ENCODE results near the gene CDC42BPB. TPM values are rescaled to one million over a fixed set of nuclear protein-coding genes. Genes with fewer than 3 reads are reported as not detected.

The CDC42BPB gene
- total and polyA plus RNA-seq, 5 donors from 2014 or later, result 0.08 to 19.2 (median 0.41) TPM

DNA sequence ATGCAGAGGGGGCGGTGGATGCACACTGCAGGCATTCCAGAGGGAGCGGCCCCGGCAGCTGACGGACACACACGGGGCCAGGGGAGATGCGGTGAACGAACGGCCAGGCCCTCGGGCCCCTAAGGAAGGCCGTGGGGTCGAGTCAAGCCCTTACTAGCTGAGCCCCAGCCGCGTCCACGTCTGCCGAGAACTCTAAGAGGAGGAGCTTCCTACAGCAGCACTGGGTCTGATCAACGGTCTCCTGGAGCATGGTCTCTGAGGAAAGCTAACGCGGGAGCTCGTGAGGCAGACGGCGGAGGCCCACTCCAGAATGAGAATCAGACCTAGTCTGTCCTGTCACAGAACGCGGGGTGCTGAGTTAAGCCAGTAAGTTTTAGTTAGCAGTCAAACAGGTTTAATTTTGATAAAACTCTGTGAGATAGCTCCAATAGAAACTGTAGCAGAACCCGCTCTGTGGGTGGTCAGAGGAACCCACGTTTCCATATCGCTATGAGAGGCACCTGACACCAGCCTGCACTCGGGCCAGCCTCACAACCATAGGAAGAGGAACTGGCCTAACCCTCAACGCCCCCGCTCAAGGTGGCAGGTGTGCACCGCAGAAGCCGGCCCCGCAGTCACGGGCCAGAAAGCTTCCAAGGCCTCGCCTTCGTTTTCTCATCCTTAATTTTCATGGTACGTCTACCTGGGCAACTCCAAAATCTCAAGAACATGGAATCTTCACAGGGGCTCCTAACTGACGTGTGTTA lies 55.5 kb downstream of the CDC42BPB start:
- no peaks in the 10 kb centered on the region for H3K9me3 ChIP-seq (ENCODE audit: control insufficient read depth in 2 of 2, low read length in 2 of 2)
- no peaks in the 10 kb centered on the region for H3K4me1 ChIP-seq (ENCODE audit: control insufficient read depth, insufficient read depth, low read length, poor library complexity, severe bottlenecking)
- H3K27ac Mint-ChIP-seq, result no peak overlapping the region
- H3K36me3 ChIP-seq (ENCODE audit: control insufficient read depth, insufficient read depth, low read length), result no peaks in the 10 kb centered on the region
- no peaks in the 10 kb centered on the region for H3K27me3 Mint-ChIP-seq
- H3K4me3 ChIP-seq (ENCODE audit: low read depth, low read length), result no peak overlapping the region
- no peak for ATAC-seq (ENCODE audit: low read depth in 2 of 2)
- H3K36me3 Mint-ChIP-seq, result no peaks in the 10 kb centered on the region
- H3K4me1 Mint-ChIP-seq, result peaks cover 0 to 5% (median under 1%) of the 10 kb centered on the region in 4 donors
- H3K27me3 ChIP-seq (ENCODE audit: control insufficient read depth, insufficient read depth, low read length), result no peaks in the 10 kb centered on the region
- H3K4me3 Mint-ChIP-seq, result no peak overlapping the region
- no peak for DNase-seq
- peaks cover 0 to 2% (median 0%) of the 10 kb centered on the region in 7 donors for H3K9me3 Mint-ChIP-seq
- H3K27ac ChIP-seq (ENCODE audit: insufficient read depth, low read length, poor library complexity, severe bottlenecking), result no peak overlapping the region

GRCh38 chr14:103001226-103001625 lies 56.1 kb downstream of the CDC42BPB start:
- Mint-ChIP-seq H3K36me3 (no peaks in the 10 kb centered on the region), H3K9me3 (peaks cover 0 to 2% (median 0%) of the 10 kb centered on the region in 7 donors), H3K27ac (no peak overlapping the region), H3K27me3 (no peaks in the 10 kb centered on the region), H3K4me1 (peaks cover 0 to 5% (median under 1%) of the 10 kb centered on the region in 4 donors), H3K4me3 (no peak overlapping the region)
- no peak overlapping the region for H3K27ac ChIP-seq (ENCODE audit: insufficient read depth, low read length, poor library complexity, severe bottlenecking)
- no peaks in the 10 kb centered on the region for H3K27me3 ChIP-seq (ENCODE audit: control insufficient read depth, insufficient read depth, low read length)
- H3K4me1 ChIP-seq (ENCODE audit: control insufficient read depth, insufficient read depth, low read length, poor library complexity, severe bottlenecking), result no peaks in the 10 kb centered on the region
- H3K36me3 ChIP-seq (ENCODE audit: control insufficient read depth, insufficient read depth, low read length), result no peaks in the 10 kb centered on the region
- ATAC-seq (ENCODE audit: low read depth in 2 of 2), result no peak
- no peaks in the 10 kb centered on the region for H3K9me3 ChIP-seq (ENCODE audit: control insufficient read depth in 2 of 2, low read length in 2 of 2)
- no peak for DNase-seq
- H3K4me3 ChIP-seq (ENCODE audit: low read depth, low read length), result no peak overlapping the region

GRCh38 chr14:103000291-103000921 lies 56.9 kb downstream of the CDC42BPB start:
- no peak for ATAC-seq (ENCODE audit: low read depth in 2 of 2)
- H3K4me3 ChIP-seq (ENCODE audit: low read depth, low read length), result no peak overlapping the region
- H3K36me3 ChIP-seq (ENCODE audit: control insufficient read depth, insufficient read depth, low read length), result no peaks in the 10 kb centered on the region
- no peaks in the 10 kb centered on the region for H3K4me1 ChIP-seq (ENCODE audit: control insufficient read depth, insufficient read depth, low read length, poor library complexity, severe bottlenecking)
- Mint-ChIP-seq H3K27ac (no peak overlapping the region), H3K36me3 (no peaks in the 10 kb centered on the region), H3K27me3 (no peaks in the 10 kb centered on the region), H3K9me3 (peaks cover 0 to 2% (median 0%) of the 10 kb centered on the region in 7 donors), H3K4me3 (no peak overlapping the region), H3K4me1 (peaks cover 0 to 5% (median under 1%) of the 10 kb centered on the region in 4 donors)
- H3K9me3 ChIP-seq (ENCODE audit: control insufficient read depth in 2 of 2, low read length in 2 of 2), result no peaks in the 10 kb centered on the region
- H3K27me3 ChIP-seq (ENCODE audit: control insufficient read depth, insufficient read depth, low read length), result no peaks in the 10 kb centered on the region
- no peak for DNase-seq
- no peak overlapping the region for H3K27ac ChIP-seq (ENCODE audit: insufficient read depth, low read length, poor library complexity, severe bottlenecking)

DNA sequence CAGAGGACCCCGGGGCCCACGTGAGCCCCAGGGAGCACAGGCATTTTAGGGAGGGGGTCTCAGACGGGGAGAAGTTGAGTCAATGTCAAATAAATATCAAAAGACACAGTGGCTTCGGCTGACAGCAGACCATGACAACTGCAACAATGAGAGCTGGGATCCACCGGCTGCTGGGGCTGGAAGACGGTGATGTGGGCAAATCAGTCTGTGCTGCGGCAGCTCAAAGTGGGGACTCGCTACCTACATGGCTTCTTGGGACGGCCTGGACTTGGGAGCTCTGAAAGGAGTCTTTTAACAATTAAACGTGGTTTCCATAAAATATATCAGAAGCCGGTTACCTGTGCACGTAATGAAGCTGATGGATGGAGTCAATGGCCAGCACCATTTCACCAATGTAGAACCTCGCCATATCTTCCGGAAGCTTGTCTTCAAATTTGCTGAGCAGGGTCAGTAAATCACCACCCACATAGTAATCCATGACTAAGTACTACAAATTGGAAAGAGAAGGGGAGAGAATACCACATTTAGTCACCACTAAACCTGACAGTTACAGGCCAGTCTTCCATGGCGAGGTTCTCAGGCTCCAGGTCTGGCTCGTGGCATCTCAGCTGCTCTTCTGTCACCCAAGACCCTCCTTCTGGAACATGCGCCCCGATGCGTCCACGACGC lies 58.0 kb downstream of the CDC42BPB start:
- Mint-ChIP-seq H3K27me3 (no peaks in the 10 kb centered on the region), H3K36me3 (no peaks in the 10 kb centered on the region), H3K4me1 (peaks cover 0 to 4% (median under 1%) of the 10 kb centered on the region in 4 donors), H3K9me3 (peaks cover 0 to 2% (median 0%) of the 10 kb centered on the region in 7 donors), H3K27ac (no peak overlapping the region), H3K4me3 (no peak overlapping the region)
- no peaks in the 10 kb centered on the region for H3K9me3 ChIP-seq (ENCODE audit: control insufficient read depth in 2 of 2, low read length in 2 of 2)
- ATAC-seq (ENCODE audit: low read depth in 2 of 2), result no peak
- no peak overlapping the region for H3K4me3 ChIP-seq (ENCODE audit: low read depth, low read length)
- H3K36me3 ChIP-seq (ENCODE audit: control insufficient read depth, insufficient read depth, low read length), result no peaks in the 10 kb centered on the region
- H3K27ac ChIP-seq (ENCODE audit: insufficient read depth, low read length, poor library complexity, severe bottlenecking), result no peak overlapping the region
- H3K4me1 ChIP-seq (ENCODE audit: control insufficient read depth, insufficient read depth, low read length, poor library complexity, severe bottlenecking), result no peaks in the 10 kb centered on the region
- no peak for DNase-seq
- no peaks in the 10 kb centered on the region for H3K27me3 ChIP-seq (ENCODE audit: control insufficient read depth, insufficient read depth, low read length)

DNA sequence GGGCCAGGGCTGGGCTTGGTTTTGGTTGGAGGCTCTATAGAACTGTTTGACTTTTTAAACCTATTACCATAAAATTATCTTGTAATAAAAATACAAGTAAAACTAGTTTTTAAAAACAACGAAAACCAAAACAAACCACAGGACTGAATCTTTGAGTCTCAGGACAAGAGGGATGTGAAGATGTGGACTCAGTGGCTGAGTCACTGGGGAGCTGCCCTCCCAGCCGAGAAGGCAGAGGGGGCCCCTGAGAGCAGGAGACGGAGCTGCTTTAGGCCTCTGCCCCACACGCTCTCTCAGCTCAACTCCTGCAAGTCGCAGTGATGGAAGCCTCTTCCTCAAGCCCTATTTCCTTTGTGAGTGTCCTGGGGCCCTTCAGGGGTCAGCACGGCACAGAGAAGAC lies 59.0 kb downstream of the CDC42BPB start:
- no peak overlapping the region for H3K4me3 ChIP-seq (ENCODE audit: low read depth, low read length)
- Mint-ChIP-seq H3K9me3 (no peaks in the 10 kb centered on the region), H3K27me3 (no peaks in the 10 kb centered on the region), H3K27ac (no peak overlapping the region), H3K36me3 (no peaks in the 10 kb centered on the region), H3K4me3 (no peak overlapping the region), H3K4me1 (peaks cover 0 to 2% (median 0%) of the 10 kb centered on the region in 4 donors)
- H3K27me3 ChIP-seq (ENCODE audit: control insufficient read depth, insufficient read depth, low read length), result no peaks in the 10 kb centered on the region
- H3K36me3 ChIP-seq (ENCODE audit: control insufficient read depth, insufficient read depth, low read length), result no peaks in the 10 kb centered on the region
- no peaks in the 10 kb centered on the region for H3K4me1 ChIP-seq (ENCODE audit: control insufficient read depth, insufficient read depth, low read length, poor library complexity, severe bottlenecking)
- ATAC-seq (ENCODE audit: low read depth in 2 of 2) (no peak), DNase-seq (no peak)
- no peaks in the 10 kb centered on the region for H3K9me3 ChIP-seq (ENCODE audit: control insufficient read depth in 2 of 2, low read length in 2 of 2)
- no peak overlapping the region for H3K27ac ChIP-seq (ENCODE audit: insufficient read depth, low read length, poor library complexity, severe bottlenecking)

GRCh38 chr14:102996941-102997340 lies 60.4 kb downstream of the CDC42BPB start:
- ATAC-seq (ENCODE audit: low read depth in 2 of 2) (no peak), DNase-seq (no peak)
- no peak overlapping the region for H3K4me3 ChIP-seq (ENCODE audit: low read depth, low read length)
- no peak overlapping the region for H3K27ac ChIP-seq (ENCODE audit: insufficient read depth, low read length, poor library complexity, severe bottlenecking)
- no peaks in the 10 kb centered on the region for H3K27me3 ChIP-seq (ENCODE audit: control insufficient read depth, insufficient read depth, low read length)
- no peaks in the 10 kb centered on the region for H3K36me3 Mint-ChIP-seq
- peak overlapping the region in 1 of 3 donors; percentile 45 for H3K27ac Mint-ChIP-seq
- H3K4me1 Mint-ChIP-seq, result peaks cover 0 to 2% (median 0%) of the 10 kb centered on the region in 4 donors
- H3K9me3 Mint-ChIP-seq, result no peaks in the 10 kb centered on the region
- H3K36me3 ChIP-seq (ENCODE audit: control insufficient read depth, insufficient read depth, low read length), result no peaks in the 10 kb centered on the region
- H3K4me3 Mint-ChIP-seq, result no peak overlapping the region
- no peaks in the 10 kb centered on the region for H3K4me1 ChIP-seq (ENCODE audit: control insufficient read depth, insufficient read depth, low read length, poor library complexity, severe bottlenecking)
- H3K27me3 Mint-ChIP-seq, result no peaks in the 10 kb centered on the region
- H3K9me3 ChIP-seq (ENCODE audit: control insufficient read depth in 2 of 2, low read length in 2 of 2), result no peaks in the 10 kb centered on the region

DNA sequence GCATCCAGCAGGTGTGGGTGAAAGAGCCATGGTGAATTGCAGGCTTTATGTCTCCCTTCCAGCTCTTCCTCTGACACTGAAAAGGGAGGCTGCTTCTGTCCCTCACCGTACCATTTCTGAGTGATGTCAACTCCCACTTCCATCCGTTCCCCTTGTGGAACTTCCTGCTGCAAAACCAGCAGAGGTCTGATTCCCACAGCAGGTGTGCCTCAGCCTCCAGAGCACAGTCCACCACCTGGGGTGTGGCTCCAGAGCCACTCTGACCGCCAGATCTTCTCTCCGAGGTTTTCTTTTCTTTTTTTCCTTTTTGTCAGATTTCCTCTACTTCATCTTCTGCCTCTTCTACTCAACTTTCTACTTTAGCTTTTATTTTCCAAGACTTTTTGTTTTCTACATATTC lies 62.7 kb downstream of the CDC42BPB start:
- Histone ChIP-seq H3K36me3 (ENCODE audit: control insufficient read depth, insufficient read depth, low read length) (no peaks in the 10 kb centered on the region), H3K9me3 (ENCODE audit: control insufficient read depth in 2 of 2, low read length in 2 of 2) (no peaks in the 10 kb centered on the region), H3K4me1 (ENCODE audit: control insufficient read depth, insufficient read depth, low read length, poor library complexity, severe bottlenecking) (no peaks in the 10 kb centered on the region), H3K27ac (ENCODE audit: insufficient read depth, low read length, poor library complexity, severe bottlenecking) (no peak overlapping the region), H3K27me3 (ENCODE audit: control insufficient read depth, insufficient read depth, low read length) (no peaks in the 10 kb centered on the region), H3K4me3 (ENCODE audit: low read depth, low read length) (no peak overlapping the region)
- ATAC-seq (ENCODE audit: low read depth in 2 of 2), result no peak
- H3K9me3 Mint-ChIP-seq, result no peaks in the 10 kb centered on the region
- H3K27ac Mint-ChIP-seq, result no peak overlapping the region
- H3K4me3 Mint-ChIP-seq, result no peak overlapping the region
- no peaks in the 10 kb centered on the region for H3K36me3 Mint-ChIP-seq
- H3K4me1 Mint-ChIP-seq, result no peaks in the 10 kb centered on the region
- H3K27me3 Mint-ChIP-seq, result no peaks in the 10 kb centered on the region
- no peak for DNase-seq

Measured in CD4-positive, CD25-positive, alpha-beta regulatory T cell (primary cell).